HG02973 (cell line): ENCODE measurements around the gene PDZRN3.

Experiments
- ATAC-seq: cut with Tn5 transposase; IDR thresholded peaks from one replicate; pipeline ENCODE4 v1.9.1; 2021; ENCODE audit warnings: moderate library complexity; ENCODE audit not compliant: unreplicated experiment

The PDZRN3 gene

GRCh38 chr3:73427048-73427706 lies 197.6 kb downstream of the PDZRN3 start:
- no peak for ATAC-seq

- ATAC-seq: no peak
Measured at GRCh38 chr3:73426606-73427005, 198.1 kb downstream of the PDZRN3 start.

GRCh38 chr3:73423116-73423515 lies 201.6 kb downstream of the PDZRN3 start:
- no peak for ATAC-seq

GRCh38 chr3:73422571-73422970 lies 202.2 kb downstream of the PDZRN3 start:
- ATAC-seq: no peak

GRCh38 chr3:73419942-73420341 lies 204.8 kb downstream of the PDZRN3 start:
- ATAC-seq: no peak

GRCh38 chr3:73419179-73419803 lies 205.4 kb downstream of the PDZRN3 start:
- no peak for ATAC-seq

- no peak for ATAC-seq
Measured at GRCh38 chr3:73418681-73419080, 206.1 kb downstream of the PDZRN3 start.

GRCh38 chr3:73415118-73415517 lies 209.6 kb downstream of the PDZRN3 start:
- no peak for ATAC-seq

- no peak for ATAC-seq
Measured at GRCh38 chr3:73413619-73414018, 211.1 kb downstream of the PDZRN3 start.

GRCh38 chr3:73411993-73412392 lies 212.7 kb downstream of the PDZRN3 start:
- no peak for ATAC-seq

- ATAC-seq: no peak
Measured at GRCh38 chr3:73411545-73411944, 213.2 kb downstream of the PDZRN3 start.

- no peak for ATAC-seq
Measured at GRCh38 chr3:73409138-73409763, 215.5 kb downstream of the PDZRN3 start.

- no peak for ATAC-seq
Measured at GRCh38 chr3:73408634-73409033, 216.1 kb downstream of the PDZRN3 start.

- no peak for ATAC-seq
Measured at GRCh38 chr3:73407577-73407976, 217.2 kb downstream of the PDZRN3 start.

- no peak for ATAC-seq
Measured at GRCh38 chr3:73405853-73406252, 218.9 kb downstream of the PDZRN3 start.

- no peak for ATAC-seq
Measured at GRCh38 chr3:73405000-73405399, 219.7 kb downstream of the PDZRN3 start.

- no peak for ATAC-seq
Measured at GRCh38 chr3:73404435-73404834, 220.3 kb downstream of the PDZRN3 start.

- ATAC-seq: no peak
Measured at GRCh38 chr3:73403444-73403843, 221.3 kb downstream of the PDZRN3 start.

- ATAC-seq: no peak
Measured at GRCh38 chr3:73401616-73402279, 223.0 kb downstream of the PDZRN3 start.

- ATAC-seq: no peak
Measured at GRCh38 chr3:73401059-73401458, 223.7 kb downstream of the PDZRN3 start.

GRCh38 chr3:73399666-73400253 lies 225.0 kb downstream of the PDZRN3 start:
- ATAC-seq: no peak
